ENCODE measurements around the gene P4HB. TPM values are rescaled to one million over a fixed set of nuclear protein-coding genes. Genes with fewer than 3 reads are reported as not detected.

The P4HB gene
- polyA plus RNA-seq, 1 donor, result 425 TPM

DNA sequence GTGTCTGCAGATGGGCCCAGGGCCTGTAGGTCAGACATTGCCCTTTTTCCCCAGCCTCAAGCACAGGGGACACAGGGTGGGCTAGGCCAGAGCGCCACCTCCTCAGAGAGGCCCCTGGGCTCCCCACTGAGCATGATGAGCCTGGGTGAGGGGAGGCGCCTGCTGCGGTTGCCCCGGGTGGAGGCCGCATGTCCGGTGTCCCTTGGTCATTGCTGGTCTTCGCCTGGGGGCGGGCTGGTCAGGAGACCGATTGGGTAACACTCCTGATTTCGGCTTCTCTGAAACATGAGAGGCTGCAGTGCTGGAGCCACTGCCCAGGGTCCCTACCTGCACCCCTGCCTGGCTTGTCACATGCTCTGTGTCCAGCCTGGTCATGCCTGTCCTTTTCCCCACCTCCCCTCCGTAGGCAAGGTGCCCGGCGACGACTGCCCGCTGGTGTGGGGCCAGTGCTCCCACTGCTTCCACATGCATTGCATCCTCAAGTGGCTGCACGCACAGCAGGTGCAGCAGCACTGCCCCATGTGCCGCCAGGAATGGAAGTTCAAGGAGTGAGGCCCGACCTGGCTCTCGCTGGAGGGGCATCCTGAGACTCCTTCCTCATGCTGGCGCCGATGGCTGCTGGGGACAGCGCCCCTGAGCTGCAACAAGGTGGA lies 39.3 kb upstream of the P4HB start:
- DNase-seq, result no peak

DNA sequence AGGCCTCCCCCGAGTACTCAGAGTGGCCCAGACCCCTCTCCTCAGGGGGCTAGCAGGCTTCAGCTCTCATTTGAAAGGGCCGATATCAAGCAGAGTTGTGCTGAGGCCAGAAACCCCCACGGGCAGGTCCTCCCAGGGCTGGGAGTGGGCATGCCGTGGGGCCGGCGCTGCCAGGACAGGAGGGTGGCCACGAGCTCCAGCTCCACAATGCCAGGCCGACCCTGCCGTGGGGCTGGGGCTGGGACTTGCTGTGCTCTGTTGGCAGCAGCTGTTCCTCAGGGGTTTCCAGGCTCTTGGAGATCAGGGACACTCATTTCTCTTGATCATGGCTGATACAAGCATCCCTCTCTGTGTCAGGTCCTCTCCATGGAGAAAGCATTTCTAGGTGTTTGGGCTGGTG lies 38.5 kb upstream of the P4HB start:
- no peak for DNase-seq

DNA sequence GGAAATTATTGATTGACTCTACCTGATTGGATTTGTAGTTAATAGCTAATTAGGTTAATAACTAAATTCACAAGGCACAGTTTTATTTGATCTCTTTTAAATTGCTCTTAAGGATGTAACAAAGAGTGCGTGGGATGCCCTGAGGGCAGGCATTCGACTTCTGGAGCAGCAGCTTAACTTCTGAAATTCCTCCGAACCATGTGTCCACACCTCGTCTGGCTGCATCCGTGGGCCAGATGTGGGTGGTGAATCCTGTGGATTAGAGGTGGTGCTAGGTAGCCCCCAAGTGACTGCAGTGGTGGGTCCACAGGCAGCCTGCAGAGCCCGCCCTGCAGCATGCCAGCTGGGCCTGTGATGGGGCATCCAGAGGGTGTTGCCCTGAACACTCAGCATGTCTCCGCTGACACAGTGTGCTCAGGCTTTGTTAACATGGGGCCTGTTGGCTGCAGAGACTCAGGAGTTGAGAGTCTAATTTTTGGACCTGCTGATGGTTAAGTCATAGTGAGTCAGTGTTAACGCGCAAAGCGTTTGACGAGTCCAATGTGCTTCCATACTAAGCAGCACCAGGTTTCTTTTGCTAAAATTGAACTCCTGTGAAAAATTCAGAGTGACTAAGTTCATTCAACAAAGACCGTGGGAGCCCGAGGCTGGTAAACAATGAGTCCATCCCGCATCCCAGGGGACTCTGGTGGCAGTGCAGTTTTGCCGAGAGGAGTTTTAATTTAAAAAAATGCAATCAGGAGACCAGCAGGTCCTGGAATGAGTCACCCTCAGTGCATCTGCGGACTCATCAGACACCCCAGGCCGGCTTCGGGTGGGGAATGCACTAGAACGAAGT lies 37.9 kb upstream of the P4HB start:
- no peak for DNase-seq

GRCh38 chr17:81895400-81895799 lies 35.1 kb upstream of the P4HB start:
- DNase-seq, result no peak

GRCh38 chr17:81891303-81891552 lies 30.9 kb upstream of the P4HB start:
- no peak for DNase-seq

GRCh38 chr17:81890447-81891302 lies 30.3 kb upstream of the P4HB start:
- DNase-seq, result no peak

DNA sequence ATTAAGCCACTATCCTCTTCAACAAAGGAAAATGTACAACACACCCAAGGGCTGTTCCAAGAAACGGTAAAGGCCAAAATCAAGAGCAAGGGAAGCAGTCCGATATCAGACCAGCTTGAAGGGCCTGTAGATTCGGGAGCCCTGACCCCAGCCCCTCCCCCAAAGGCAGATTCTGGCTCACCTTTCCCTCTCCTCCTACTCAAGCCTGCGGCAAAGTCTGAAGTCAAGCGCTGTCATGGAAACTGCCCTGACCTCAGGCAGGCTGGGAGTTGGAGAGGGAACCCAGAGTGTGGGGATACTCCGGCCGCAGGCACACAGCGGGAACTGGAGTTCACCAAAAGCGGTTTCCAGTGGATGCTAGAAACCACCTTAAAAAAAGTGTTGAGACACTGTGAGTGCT lies 29.3 kb upstream of the P4HB start:
- no peak for DNase-seq

DNA sequence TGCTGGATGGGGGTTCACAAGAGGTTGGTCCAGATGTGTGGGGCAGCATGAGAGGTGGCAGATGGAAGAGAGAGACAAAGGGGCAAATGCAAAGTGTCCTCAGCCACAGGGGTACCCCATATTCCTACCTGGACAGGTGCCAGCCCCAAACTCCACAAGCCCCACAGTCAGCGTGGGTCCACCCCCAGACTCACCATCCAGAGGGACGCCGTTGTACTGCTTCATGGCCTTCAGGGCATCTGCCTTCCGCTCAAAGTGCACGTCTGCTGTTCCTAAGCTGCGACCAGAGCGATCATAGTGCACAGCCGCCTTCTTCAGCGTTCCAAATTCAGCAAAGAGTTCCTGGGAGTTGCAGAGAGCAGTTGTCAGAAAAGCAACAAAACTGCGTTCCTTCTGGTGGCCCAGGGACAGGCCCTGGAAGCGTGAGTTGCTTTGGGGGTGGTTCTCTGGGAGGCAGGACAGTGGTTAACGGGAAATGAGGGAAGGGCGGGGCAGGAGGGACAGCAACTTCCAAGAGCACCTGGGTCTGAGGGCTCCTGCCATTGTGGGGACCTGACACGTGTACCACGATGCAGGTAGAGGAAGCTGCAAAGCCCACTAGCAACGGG lies 28.8 kb upstream of the P4HB start:
- DNase-seq, result no peak

DNA sequence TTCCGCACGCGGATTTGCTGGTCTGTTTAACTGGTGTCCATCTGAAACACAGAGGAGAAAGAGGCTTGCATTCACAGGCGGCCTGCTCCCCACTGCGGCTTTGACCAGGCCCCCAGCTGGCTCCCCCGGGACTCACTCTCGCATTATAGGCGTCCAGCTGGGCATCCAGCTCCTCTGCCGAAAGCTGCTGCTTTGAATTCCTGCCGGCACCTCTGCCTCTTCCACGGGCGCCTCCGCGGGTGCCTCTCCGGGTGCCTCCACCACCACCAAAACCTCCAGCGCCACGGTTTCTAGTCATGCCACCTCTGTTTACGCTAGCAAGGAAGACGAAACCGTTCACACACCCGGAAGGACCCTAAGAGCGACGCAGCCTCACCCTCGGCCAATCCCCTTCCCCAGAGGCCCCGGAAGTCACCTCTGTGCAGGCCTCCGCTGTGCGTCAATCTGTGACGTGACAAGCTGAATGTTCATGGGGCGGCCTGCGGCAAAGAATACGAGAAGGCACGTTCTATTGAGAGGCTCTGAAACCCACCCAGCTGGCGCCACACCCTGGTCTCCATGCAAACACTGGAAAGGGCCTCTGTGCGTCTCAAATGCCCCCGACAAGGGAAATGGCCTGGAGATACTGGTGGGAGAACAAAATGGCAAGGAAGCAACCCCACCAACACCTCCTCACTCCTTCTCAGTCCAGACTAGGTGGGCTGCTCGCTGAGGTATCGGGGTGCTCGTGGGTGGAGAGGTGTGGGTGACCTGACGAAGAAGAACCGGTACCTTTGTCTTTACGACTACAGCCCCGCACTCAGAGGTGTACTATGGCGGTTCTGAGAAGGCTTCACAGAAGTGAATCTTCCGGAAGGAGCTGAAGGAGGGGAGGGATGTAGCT lies 28.0 kb upstream of the P4HB start:
- no peak for DNase-seq

GRCh38 chr17:81885869-81886548 lies 25.7 kb upstream of the P4HB start:
- DNase-seq, result no peak

DNA sequence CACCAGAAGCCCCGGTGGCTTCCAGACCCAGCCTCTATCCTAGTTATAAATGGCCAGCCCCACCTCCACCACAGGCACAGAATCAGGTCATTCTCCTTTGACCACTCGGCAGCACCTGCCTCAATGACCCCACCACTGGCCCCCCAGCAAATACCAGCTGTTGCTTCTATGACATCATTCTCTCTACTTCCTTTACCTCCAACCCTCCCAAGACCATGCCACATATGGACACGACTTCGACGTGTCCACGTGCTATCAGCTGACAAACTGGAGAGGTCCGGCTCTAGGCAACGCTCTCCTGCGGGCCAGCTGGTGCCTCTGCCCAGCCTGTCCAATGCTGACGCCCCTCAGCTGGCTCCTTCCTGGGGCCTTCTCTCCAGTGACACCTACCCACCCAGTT lies 25.1 kb upstream of the P4HB start:
- DNase-seq, result no peak

- no peak for DNase-seq
Observed at GRCh38 chr17:81884968-81885367, 24.6 kb upstream of the P4HB start.

DNA sequence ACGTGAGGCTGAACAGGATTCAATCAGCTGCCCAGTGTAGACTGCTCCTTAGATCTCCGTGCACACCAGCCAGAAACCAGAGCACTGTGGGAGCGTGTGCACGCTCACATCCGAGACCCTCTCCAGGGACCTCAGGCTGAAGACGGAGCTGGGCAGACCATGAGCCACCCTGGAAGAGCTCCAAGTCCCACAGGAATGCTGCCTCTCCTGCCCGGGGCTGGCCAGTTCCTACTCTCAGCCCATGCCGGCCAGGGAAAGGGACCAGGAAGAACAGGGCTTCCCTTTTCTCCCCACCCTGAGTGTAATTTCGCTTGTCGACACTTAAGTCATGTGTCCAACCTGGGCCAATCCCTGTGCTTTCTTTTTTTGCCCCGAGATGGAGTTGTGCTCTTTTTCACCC lies 24.2 kb upstream of the P4HB start:
- no peak for DNase-seq

- DNase-seq, result no peak
Observed at GRCh38 chr17:81879121-81879520, 18.8 kb upstream of the P4HB start.

GRCh38 chr17:81878294-81878693 lies 18.0 kb upstream of the P4HB start:
- DNase-seq, result no peak

DNA sequence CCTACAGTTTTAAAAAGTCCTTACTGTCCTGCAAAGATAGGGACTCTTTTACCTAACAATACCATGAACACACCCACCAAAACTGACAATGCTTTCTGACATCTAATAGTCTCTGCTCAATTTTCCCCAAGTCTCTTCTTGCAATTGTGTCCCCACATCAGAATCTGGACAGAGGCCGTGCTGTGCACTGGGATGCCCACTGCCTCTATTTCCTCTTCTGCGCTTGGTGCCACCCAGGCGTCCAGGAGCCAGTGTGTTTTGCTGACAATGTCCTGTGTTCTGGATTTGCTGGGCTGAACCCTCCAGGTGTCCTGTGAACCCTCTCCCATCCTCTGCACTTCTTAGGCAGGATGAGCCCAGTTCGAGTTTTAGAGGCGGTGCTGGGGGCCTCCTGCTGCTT lies 17.2 kb upstream of the P4HB start:
- no peak for DNase-seq

DNA sequence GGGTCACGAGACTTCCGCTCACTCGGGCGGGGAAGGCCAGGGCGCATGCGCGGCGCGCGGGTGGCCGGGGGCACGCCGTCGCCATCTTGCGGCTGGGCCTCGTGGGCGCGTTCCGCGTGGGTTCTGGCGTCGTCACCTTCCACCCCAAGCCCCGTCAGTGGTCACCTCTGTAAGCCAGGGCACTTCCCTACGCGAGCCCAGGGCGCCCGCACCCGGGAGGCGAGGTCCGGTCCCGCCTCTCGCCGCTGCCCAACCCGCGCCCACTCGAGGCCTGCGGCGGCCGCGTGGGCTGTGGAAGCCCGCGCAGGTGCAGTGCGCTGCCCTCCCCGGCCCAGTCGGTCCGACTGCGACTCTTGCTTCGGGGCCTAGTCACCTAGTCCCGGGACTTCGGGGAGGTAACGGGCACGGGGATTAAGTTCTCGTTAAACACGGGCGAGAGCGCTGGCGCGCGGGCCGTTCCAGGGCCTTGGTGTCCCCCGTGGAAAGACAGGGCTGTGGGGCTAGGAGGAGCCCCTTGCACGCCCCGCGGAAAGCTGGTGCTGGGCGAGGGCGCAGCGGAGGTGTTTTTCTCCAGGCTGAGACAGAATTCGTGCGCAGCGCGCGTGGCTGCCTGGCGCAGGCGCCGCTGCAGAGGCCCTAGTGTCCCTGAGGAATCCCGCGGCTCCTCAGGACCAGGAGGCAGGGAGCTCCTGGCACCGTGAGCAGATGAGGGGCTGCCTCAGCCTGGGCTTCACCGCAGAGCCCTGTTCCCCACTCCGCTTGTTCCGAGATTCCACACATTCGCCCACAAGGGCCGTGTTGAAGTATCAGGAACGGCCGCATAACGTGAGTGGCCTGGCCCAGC lies 11.3 kb upstream of the P4HB start:
- DNase-seq, result peak; percentile 84

GRCh38 chr17:81870981-81871386 lies 10.6 kb upstream of the P4HB start, which contains the start of gene ARHGDIA:
Gene ARHGDIA (minus strand): TSS chr17:81871337. CDS start chr17:81869930, 1,407 bp downstream.
- no peak for DNase-seq

- DNase-seq, result no peak
Observed at GRCh38 chr17:81870131-81870980, 10.0 kb upstream of the P4HB start.

Measured in left kidney (tissue), 2 donors.